ENCODE results near the gene KIAA1549. TPM values are rescaled to one million over a fixed set of nuclear protein-coding genes. Genes with fewer than 3 reads are reported as not detected.

KIAA1549 gene
- total and polyA plus RNA-seq, 8 donors: 0.15 to 7.8 (median 1.4) TPM

DNA sequence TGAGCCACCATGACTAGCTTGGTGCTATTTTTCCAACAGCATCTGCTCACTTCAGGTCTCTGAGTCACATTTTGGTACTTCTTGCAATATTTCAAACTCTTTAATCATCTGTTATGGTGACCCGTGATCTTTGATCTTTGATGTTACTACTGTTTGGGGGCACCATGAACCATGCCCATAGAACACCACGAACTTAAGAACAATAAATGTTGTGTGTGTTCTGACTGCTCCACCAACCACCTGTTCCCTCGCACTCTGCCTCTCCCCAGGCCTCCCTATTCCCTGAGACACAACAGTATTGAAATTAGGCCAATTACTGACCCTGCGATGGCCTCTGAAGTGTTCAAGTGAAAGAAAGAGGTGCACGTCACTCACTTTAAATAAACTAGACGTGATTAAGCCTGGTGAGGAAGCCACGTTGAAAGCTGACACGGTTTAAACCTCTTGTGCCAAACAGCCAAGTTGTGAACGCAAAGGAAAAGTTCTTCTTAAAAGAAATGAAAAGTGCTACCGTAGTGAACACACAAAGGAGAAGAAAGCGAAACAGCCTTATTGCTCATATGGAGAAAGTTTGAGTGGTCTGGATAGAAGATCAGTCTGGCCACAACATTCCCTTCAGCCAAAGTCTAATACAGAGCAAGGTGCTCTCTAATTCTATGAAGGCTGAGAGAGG is 156.0 kb downstream of the KIAA1549 start:
- Histone ChIP-seq H3K4me1 (no peaks in the 10 kb centered on the region), H3K36me3 (no peaks in the 10 kb centered on the region), H3K27me3 (no peaks in the 10 kb centered on the region), H3K9me3 (peaks cover 0 to 6% (median 0%) of the 10 kb centered on the region in 4 donors), H3K27ac (no peak overlapping the region), H3K4me3 (no peak overlapping the region)
- WGBS, 5 donors: 81 to 86% (median 85%) methylated on average over 11 of the region's 11 CpGs
- no peak for DNase-seq
- intact Hi-C loops (cut with DNase I; ENCODE audit: low total_unique reads): no loop called here
- TF ChIP-seq EP300 (IDR thresholded peaks at IDR 0.05) (no peak), POLR2AphosphoS5 (IDR thresholded peaks at IDR 0.05) (no peak), POLR2A (IDR thresholded peaks at IDR 0.05) (no peak)
- TF ChIP-seq, protein P1, sequence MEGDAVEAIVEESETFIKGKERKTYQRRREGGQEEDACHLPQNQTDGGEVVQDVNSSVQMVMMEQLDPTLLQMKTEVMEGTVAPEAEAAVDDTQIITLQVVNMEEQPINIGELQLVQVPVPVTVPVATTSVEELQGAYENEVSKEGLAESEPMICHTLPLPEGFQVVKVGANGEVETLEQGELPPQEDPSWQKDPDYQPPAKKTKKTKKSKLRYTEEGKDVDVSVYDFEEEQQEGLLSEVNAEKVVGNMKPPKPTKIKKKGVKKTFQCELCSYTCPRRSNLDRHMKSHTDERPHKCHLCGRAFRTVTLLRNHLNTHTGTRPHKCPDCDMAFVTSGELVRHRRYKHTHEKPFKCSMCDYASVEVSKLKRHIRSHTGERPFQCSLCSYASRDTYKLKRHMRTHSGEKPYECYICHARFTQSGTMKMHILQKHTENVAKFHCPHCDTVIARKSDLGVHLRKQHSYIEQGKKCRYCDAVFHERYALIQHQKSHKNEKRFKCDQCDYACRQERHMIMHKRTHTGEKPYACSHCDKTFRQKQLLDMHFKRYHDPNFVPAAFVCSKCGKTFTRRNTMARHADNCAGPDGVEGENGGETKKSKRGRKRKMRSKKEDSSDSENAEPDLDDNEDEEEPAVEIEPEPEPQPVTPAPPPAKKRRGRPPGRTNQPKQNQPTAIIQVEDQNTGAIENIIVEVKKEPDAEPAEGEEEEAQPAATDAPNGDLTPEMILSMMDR (IDR thresholded peaks at IDR 0.05): no peak

DNA sequence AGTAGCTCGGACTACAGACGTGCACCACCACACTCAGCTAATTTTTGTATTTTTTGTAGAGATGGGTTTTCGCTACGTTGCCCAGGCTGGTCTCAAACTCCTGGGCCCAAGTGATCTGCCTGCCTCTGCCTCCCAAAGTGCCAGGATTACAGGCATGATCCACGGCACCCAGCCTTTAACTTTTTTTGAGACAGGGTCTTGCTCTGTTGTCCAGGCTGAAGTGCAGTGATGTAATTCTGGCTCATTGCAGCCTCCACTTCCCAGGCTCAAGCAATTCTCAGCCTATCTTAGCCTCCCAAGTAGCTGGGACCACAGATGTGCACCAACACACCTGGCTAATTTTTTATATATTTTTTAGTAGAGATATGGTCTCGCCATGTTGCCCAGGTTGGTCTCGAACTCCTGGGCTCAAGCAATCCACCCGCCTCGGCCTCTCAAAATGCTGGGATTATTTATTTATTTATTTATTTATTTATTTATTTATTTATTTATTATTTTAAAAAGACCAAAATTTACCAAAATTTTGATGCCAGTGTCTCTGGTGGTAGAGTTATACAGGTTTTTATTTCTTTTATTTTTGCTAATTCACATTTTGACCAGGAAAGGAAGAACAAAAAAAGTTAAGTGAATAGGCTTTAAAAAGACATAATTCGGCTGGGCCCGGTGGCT is 158.2 kb downstream of the KIAA1549 start:
- Histone ChIP-seq H3K27ac (no peak overlapping the region), H3K4me1 (no peaks in the 10 kb centered on the region), H3K4me3 (no peak overlapping the region), H3K36me3 (no peaks in the 10 kb centered on the region), H3K9me3 (peaks cover 0 to 6% (median 0%) of the 10 kb centered on the region in 4 donors), H3K27me3 (no peaks in the 10 kb centered on the region)
- no peak for DNase-seq
- 87 to 97% (median 91%) methylated on average over 11 of the region's 11 CpGs for WGBS, 5 donors
- intact Hi-C loops (cut with DNase I; ENCODE audit: low total_unique reads): no loop called here
- TF ChIP-seq, protein P1 (IDR thresholded peaks at IDR 0.05): no peak
- TF ChIP-seq POLR2AphosphoS5 (IDR thresholded peaks at IDR 0.05): no peak
- TF ChIP-seq POLR2A (IDR thresholded peaks at IDR 0.05): no peak
- TF ChIP-seq EP300 (IDR thresholded peaks at IDR 0.05): no peak

DNA sequence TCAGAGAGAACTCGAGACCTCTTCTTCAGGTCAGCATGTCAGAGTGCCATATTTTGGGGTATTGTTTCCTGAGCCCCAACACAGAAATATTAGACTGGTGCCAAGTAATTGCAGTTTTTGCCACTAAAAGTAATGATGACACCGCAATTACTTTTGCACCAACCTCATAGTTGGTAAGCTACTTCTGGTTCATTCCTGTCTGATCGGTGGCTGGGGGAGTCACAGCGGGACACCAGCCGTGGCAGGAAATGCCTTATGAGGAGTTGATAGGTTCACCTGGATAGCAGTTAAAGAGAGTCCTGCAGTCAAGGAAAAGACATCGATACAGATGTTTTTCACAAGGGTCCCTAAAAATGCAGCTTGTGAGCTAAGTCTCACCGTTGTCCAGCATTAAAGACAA is 159.3 kb downstream of the KIAA1549 start:
- Histone ChIP-seq H3K4me3 (no peak overlapping the region), H3K4me1 (no peaks in the 10 kb centered on the region), H3K27ac (no peak overlapping the region), H3K36me3 (no peaks in the 10 kb centered on the region), H3K27me3 (no peaks in the 10 kb centered on the region), H3K9me3 (peaks cover 0 to 6% (median 0%) of the 10 kb centered on the region in 4 donors)
- no peak for TF ChIP-seq POLR2AphosphoS5 (IDR thresholded peaks at IDR 0.05)
- intact Hi-C loops (cut with DNase I; ENCODE audit: low total_unique reads): no loop called here
- no peak for DNase-seq
- 87 to 94% (median 90%) methylated on average over 7 of the region's 7 CpGs for WGBS, 5 donors

DNA sequence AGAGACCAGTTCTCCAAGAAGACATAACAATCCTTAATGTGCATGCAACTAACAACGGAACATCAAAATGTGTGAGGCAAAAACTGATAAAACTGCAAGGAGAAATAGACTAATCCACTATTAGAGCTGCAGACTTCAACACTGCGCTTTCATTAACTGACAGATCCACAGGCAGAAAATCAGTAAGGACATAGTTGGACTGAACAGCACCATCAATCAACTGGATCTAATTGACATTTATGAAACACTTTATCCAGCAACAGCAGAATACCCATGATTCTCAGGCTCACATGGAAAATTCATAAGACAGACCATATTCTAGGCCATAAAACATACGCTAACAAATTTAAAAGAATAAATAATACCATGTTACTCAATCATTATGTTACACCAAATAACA is 161.6 kb downstream of the KIAA1549 start:
- Histone ChIP-seq H3K4me1 (no peaks in the 10 kb centered on the region), H3K4me3 (no peak overlapping the region), H3K36me3 (no peaks in the 10 kb centered on the region), H3K27ac (no peak overlapping the region), H3K27me3 (no peaks in the 10 kb centered on the region), H3K9me3 (no peaks in the 10 kb centered on the region)
- TF ChIP-seq POLR2AphosphoS5 (IDR thresholded peaks at IDR 0.05) (no peak), POLR2A (IDR thresholded peaks at IDR 0.05) (no peak), EP300 (IDR thresholded peaks at IDR 0.05) (no peak)
- TF ChIP-seq, protein P1 (IDR thresholded peaks at IDR 0.05): no peak
- no peak for DNase-seq
- intact Hi-C loops (cut with DNase I; ENCODE audit: low total_unique reads): no loop called here
- WGBS, 5 donors: 71 to 99% (median 82%) methylated on average over 3 of the region's 3 CpGs

DNA sequence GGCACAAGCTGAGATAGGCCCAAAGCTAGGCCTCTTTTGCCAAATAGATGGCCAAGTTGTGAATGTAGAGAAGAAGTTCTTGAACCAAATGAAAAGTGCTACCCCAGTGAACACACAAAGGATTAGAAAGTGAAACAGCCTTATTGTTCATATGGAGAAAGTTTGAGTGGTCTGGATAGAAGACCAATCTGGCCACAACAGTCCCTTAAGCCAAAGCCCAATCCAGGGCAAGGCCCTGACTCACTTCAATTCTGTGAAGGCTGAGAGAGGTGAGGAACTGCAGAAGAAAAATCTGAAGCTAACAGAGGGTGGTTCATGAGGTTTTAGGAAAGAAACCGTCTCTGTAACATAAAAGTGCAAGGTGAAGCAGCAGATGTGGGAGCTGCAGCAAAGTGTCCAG is 164.5 kb downstream of the KIAA1549 start:
- no peaks in the 10 kb centered on the region for H3K36me3 ChIP-seq
- 78 to 100% (median 84%) methylated on average over 1 of the region's 1 CpG for WGBS, 5 donors
- TF ChIP-seq EP300 (IDR thresholded peaks at IDR 0.05) (no peak), POLR2AphosphoS5 (IDR thresholded peaks at IDR 0.05) (no peak), POLR2A (IDR thresholded peaks at IDR 0.05) (no peak)
- TF ChIP-seq, protein P1 (IDR thresholded peaks at IDR 0.05): no peak

More for the DNA sequence above, 164.5 kb downstream of the KIAA1549 start:
- Histone ChIP-seq H3K4me1 (no peaks in the 10 kb centered on the region), H3K27ac (no peak overlapping the region), H3K27me3 (no peaks in the 10 kb centered on the region), H3K9me3 (no peaks in the 10 kb centered on the region), H3K4me3 (no peak overlapping the region)
- no peak for DNase-seq
- intact Hi-C loops (cut with DNase I; ENCODE audit: low total_unique reads): no loop called here

Measured in stomach (tissue), 9 donors.